HUES6 (cell line): ENCODE results near the gene TMEM204.

Source experiments
- H3K27ac ChIP-seq: 2 replicates; pipeline ENCODE4 v1.7.0; 2013; ENCODE audit warnings: low read depth, mild to moderate bottlenecking, low read length, inconsistent platforms
- H3K27me3 ChIP-seq: 2 replicates; pipeline ENCODE4 v1.6.1; 2013; ENCODE audit warnings: low read length; ENCODE audit not compliant: control insufficient read depth, insufficient read depth
- H3K36me3 ChIP-seq: 2 replicates; pipeline ENCODE4 v1.6.1; 2013; ENCODE audit warnings: low read length; ENCODE audit not compliant: control insufficient read depth, insufficient read depth
- H3K4me1 ChIP-seq: 2 replicates; pipeline ENCODE4 v1.6.1; 2013; ENCODE audit warnings: low read length; ENCODE audit not compliant: control insufficient read depth, insufficient read depth
- H3K4me3 ChIP-seq: 2 replicates; pipeline ENCODE4 v1.5.1; 2013; ENCODE audit warnings: low read depth, low read length
- H3K9ac ChIP-seq: one replicate; pipeline ENCODE4 v1.6.1; 2013; ENCODE audit warnings: mild to moderate bottlenecking, low read length
- H3K9me3 ChIP-seq: 2 replicates; pipeline ENCODE4 v1.6.1; 2013; ENCODE audit warnings: low read depth, low read length; ENCODE audit not compliant: control insufficient read depth, insufficient read depth

TMEM204 gene

DNA sequence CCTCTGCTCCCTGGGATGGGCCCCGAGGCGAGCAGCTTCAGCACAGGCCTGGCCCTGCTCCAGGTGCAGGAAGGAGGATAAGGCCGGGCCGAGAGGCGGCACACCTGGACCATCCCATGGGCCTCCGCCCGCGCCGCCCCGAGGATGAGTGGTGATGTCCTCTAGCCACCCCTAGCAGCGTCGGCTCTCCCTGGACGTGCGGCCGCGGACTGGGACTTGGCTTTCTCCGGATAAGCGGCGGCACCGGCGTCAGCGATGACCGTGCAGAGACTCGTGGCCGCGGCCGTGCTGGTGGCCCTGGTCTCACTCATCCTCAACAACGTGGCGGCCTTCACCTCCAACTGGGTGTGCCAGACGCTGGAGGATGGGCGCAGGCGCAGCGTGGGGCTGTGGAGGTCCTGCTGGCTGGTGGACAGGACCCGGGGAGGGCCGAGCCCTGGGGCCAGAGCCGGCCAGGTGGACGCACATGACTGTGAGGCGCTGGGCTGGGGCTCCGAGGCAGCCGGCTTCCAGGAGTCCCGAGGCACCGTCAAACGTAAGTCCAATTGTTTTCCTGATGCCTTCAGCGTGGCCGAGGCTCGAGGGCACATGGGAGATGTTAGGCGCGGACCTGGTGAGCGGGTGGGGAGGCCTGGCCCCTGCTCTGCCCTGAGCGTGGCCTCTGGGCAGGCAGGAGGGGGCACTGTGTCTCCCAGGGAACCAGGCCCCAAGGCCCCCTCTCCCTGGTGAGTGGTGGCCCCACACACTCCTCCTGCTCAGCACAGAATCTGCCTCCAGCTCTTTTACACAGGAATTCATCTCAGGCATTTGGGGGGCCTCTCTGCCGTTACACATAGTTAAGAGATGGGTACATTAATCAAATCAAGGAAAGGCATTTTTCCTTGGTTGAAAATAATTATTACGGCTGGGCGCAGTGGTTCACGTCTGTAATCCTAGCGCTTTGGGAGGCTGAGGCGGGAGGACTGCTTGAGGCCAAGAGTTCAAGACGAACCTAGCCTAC is 855 bp downstream of the TMEM204 start:
- H3K4me1 ChIP-seq = no peaks in the 10 kb centered on the region
- H3K27me3 ChIP-seq = no peaks in the 10 kb centered on the region
- H3K9ac ChIP-seq = no peak overlapping the region
- no peaks in the 10 kb centered on the region for H3K9me3 ChIP-seq
- H3K4me3 ChIP-seq = no peak overlapping the region
- no peaks in the 10 kb centered on the region for H3K36me3 ChIP-seq
- H3K27ac ChIP-seq = no peak overlapping the region

- H3K36me3 ChIP-seq = no peaks in the 10 kb centered on the region
- H3K27ac ChIP-seq = no peak overlapping the region
- H3K4me3 ChIP-seq = no peak overlapping the region
- no peaks in the 10 kb centered on the region for H3K4me1 ChIP-seq
- no peak overlapping the region for H3K9ac ChIP-seq
- H3K9me3 ChIP-seq = no peaks in the 10 kb centered on the region
- H3K27me3 ChIP-seq = no peaks in the 10 kb centered on the region
These were observed 2.2 kb downstream of the TMEM204 start for GRCh38 chr16:1535391-1536291.

GRCh38 chr16:1536601-1537000 is 3.1 kb downstream of the TMEM204 start:
- no peaks in the 10 kb centered on the region for H3K4me1 ChIP-seq
- H3K27ac ChIP-seq = no peak overlapping the region
- no peak overlapping the region for H3K4me3 ChIP-seq
- no peaks in the 10 kb centered on the region for H3K9me3 ChIP-seq
- H3K27me3 ChIP-seq = no peaks in the 10 kb centered on the region
- H3K36me3 ChIP-seq = no peaks in the 10 kb centered on the region
- no peak overlapping the region for H3K9ac ChIP-seq

- no peak overlapping the region for H3K4me3 ChIP-seq
- H3K27ac ChIP-seq = no peak overlapping the region
- H3K9ac ChIP-seq = no peak overlapping the region
- H3K36me3 ChIP-seq = no peaks in the 10 kb centered on the region
- H3K9me3 ChIP-seq = no peaks in the 10 kb centered on the region
- no peaks in the 10 kb centered on the region for H3K27me3 ChIP-seq
- H3K4me1 ChIP-seq = no peaks in the 10 kb centered on the region
These were observed 3.7 kb downstream of the TMEM204 start for GRCh38 chr16:1537138-1537577.

DNA sequence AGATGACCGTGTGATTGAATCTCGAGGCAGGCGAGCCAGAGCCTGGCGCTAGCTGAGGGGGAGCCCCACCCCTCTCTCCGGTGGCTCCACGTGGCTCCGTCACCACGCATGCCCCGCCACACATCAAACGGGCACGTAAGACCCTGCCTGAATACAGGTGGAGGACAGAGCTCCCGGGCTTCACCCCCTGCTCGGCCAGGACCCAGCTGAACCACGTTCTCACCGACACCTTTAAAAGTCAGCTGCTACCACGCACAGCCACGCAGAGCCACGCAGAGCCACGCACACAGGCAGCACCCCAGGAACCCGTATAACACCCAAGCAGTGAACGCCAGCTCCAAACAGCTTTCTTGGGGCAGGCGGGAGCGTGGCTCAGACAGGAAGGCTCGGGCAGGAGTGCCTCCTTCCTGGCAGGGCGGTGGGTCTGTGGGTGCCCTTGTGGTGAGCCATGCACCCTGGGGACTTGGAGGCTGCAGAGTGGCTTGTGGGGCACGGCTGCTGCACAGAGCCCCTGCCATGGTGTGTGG is 4.4 kb downstream of the TMEM204 start:
- Histone ChIP-seq H3K36me3 (no peaks in the 10 kb centered on the region), H3K4me3 (no peak overlapping the region), H3K27ac (no peak overlapping the region), H3K27me3 (no peaks in the 10 kb centered on the region), H3K9ac (no peak overlapping the region), H3K9me3 (no peaks in the 10 kb centered on the region), H3K4me1 (no peaks in the 10 kb centered on the region)

DNA sequence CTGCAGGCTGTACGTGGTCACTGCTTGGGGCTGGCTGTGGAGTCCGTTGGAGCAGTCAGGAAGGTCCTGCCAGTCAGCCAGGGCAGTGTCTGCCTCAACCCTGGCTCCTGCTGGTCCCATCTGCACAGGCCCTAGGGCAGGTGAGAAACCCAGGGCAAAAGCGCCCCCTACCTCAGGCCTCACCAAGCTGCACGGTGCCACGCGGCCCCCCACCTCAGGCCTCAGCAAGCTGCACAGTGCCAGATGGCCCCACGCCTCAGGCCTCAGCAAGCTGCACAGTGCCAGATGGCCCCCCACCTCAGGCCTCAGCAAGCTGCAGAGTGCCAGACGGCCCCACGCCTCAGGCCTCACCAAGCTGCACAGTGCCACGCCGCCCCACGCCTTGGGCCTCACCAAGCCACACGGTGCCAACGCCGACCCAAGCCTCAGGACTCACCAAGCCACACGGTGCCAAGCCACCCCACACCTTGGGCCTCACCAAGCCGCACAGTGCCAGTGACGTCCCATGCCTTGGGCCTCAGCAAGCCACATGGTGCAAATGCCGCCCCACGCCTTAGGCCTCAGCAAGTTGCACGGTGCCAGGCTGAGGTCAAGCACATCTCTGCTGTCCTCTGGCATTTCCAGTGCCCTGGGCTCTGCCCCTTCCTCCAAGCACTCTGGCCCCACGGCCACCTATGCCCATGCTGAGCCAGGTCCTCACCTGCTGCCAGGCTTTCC is 5.5 kb downstream of the TMEM204 start:
- Histone ChIP-seq H3K9me3 (no peaks in the 10 kb centered on the region), H3K9ac (no peak overlapping the region), H3K27me3 (no peaks in the 10 kb centered on the region), H3K27ac (no peak overlapping the region), H3K36me3 (no peaks in the 10 kb centered on the region), H3K4me1 (no peaks in the 10 kb centered on the region), H3K4me3 (no peak overlapping the region)

DNA sequence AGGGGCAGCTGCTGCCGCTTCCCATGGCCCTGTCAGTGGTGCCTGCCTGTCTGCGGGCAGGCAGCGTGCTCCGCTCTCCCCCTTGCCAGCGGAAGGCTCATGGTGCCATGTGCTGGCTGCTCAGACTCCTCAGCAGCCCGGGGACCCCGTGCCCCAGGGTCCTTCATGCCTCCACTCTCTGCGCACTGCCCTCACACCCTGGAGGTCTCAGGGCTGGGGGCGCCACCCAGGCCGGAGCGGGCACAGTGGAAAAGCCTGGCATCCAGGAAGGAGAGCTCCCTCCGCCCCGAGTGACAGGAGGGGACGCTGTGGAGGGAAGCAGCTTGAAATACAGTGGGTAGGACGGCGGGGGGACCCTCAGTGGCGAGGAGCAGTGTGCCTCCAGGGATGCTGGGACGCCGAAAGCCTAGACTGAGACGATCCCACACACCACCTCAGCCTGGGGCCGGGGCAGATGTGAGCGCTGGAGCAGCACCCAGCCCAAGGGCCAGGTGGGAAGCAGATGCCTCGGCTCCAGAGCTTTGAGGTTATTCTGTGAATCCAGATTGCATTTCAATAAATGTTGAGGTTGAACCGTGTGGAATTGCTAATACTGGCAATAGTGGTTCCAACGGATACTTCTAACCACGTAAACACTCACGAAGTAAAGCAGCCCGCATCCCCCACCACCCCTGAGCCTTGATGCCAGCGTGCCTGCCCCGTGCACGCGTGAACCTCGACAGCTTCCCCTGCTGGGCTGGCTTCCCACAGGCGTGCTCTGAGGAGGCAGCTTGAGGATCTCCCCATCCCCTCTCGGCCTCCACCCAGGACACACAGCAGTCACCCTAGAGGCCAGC is 6.5 kb downstream of the TMEM204 start:
- Histone ChIP-seq H3K27ac (no peak overlapping the region), H3K27me3 (no peaks in the 10 kb centered on the region), H3K9ac (no peak overlapping the region), H3K4me1 (no peaks in the 10 kb centered on the region), H3K9me3 (no peaks in the 10 kb centered on the region), H3K4me3 (no peak overlapping the region), H3K36me3 (no peaks in the 10 kb centered on the region)

GRCh38 chr16:1540556-1540855 is 7.0 kb downstream of the TMEM204 start:
- Histone ChIP-seq H3K36me3 (no peaks in the 10 kb centered on the region), H3K27ac (no peak overlapping the region), H3K9ac (no peak overlapping the region), H3K9me3 (no peaks in the 10 kb centered on the region), H3K4me1 (no peaks in the 10 kb centered on the region), H3K27me3 (no peaks in the 10 kb centered on the region), H3K4me3 (no peak overlapping the region)

GRCh38 chr16:1541293-1542165 is 8.1 kb downstream of the TMEM204 start:
- Histone ChIP-seq H3K36me3 (no peaks in the 10 kb centered on the region), H3K27me3 (no peaks in the 10 kb centered on the region), H3K4me3 (no peak overlapping the region), H3K4me1 (no peaks in the 10 kb centered on the region), H3K27ac (no peak overlapping the region; the same call in 1 of the 2 replicates), H3K9me3 (no peaks in the 10 kb centered on the region), H3K9ac (no peak overlapping the region)
